SK-N-SH treated with all-trans-retinoic acid at 6 μM for 48 hours (cell line): Measurements from ENCODE around the gene KCNJ2.

ENCODE experiments used
- ATAC-seq: fragments of 200-7000 bp; cut with Tn5 transposase; 3 replicates; pipeline ENCODE4 v1.9.1; 2020; ENCODE audit warnings: mild to moderate bottlenecking, moderate library complexity
- BACH2 ChIP-seq: fragments of 250-450 bp; sonication (Bioruptor Pico); IDR thresholded peaks from 2 replicates; pipeline ENCODE4 v1.9.0; 2021; ENCODE audit warnings: mild to moderate bottlenecking, borderline replicate concordance
- CSDC2 ChIP-seq: fragments of 250-450 bp; sonication (Bioruptor Pico); IDR thresholded peaks from 2 replicates; pipeline ENCODE4 v1.5.0; 2020; ENCODE audit warnings: mild to moderate bottlenecking, moderate library complexity
- ESRRG ChIP-seq: fragments of 250-450 bp; sonication (Bioruptor Pico); IDR thresholded peaks from 2 replicates; pipeline ENCODE4 v1.6.1; 2021; ENCODE audit warnings: mild to moderate bottlenecking
- GLIS3 ChIP-seq: fragments of 250-450 bp; sonication (Bioruptor Pico); IDR thresholded peaks from 2 replicates; pipeline ENCODE4 v1.5.0; 2020; ENCODE audit warnings: mild to moderate bottlenecking, moderate library complexity
- ISL1 ChIP-seq: fragments of 250-450 bp; sonication (Bioruptor Pico); IDR thresholded peaks from 2 replicates; pipeline ENCODE4 v2.1.2; 2022; ENCODE audit warnings: mild to moderate bottlenecking, moderate library complexity
- PPARA ChIP-seq: fragments of 250-450 bp; sonication (Bioruptor Pico); IDR thresholded peaks from 2 replicates; pipeline ENCODE4 v1.5.0; 2020; ENCODE audit warnings: mild to moderate bottlenecking, borderline replicate concordance
- RARB ChIP-seq: fragments of 250-450 bp; sonication (Bioruptor Pico); IDR thresholded peaks from 2 replicates; pipeline ENCODE4 v1.8.0; 2021; ENCODE audit warnings: mild to moderate bottlenecking, moderate library complexity
- SNAI2 ChIP-seq: fragments of 250-450 bp; sonication (Bioruptor Pico); IDR thresholded peaks from 2 replicates; pipeline ENCODE4 v1.5.0; 2020; ENCODE audit warnings: mild to moderate bottlenecking, moderate library complexity
- TCF4 ChIP-seq: fragments of 250-450 bp; sonication (Bioruptor Pico); IDR thresholded peaks from 2 replicates; pipeline ENCODE4 v1.8.0; 2021; ENCODE audit warnings: mild to moderate bottlenecking, moderate library complexity, borderline replicate concordance
- ZC3H10 ChIP-seq: fragments of 250-450 bp; sonication (Bioruptor Pico); IDR thresholded peaks from 2 replicates; pipeline ENCODE4 v1.5.1; 2021; ENCODE audit warnings: mild to moderate bottlenecking, moderate library complexity
- ZFP3 ChIP-seq: fragments of 250-450 bp; sonication (Bioruptor Pico); IDR thresholded peaks from 2 replicates; pipeline ENCODE4 v1.5.0; 2020; ENCODE audit warnings: mild to moderate bottlenecking, moderate library complexity
- ZFP30 ChIP-seq: fragments of 450-650 bp; formaldehyde crosslinking; IDR thresholded peaks from 2 replicates; pipeline ENCODE4 v1.5.0; 2022; ENCODE audit warnings: mild to moderate bottlenecking, moderate library complexity
- ZNF565 ChIP-seq: fragments of 450-650 bp; formaldehyde crosslinking; conservative IDR thresholded peaks from 2 replicates; pipeline ENCODE4 v1.5.0; 2020; ENCODE audit warnings: low read depth, mild to moderate bottlenecking, moderate library complexity
- ZNF70 ChIP-seq: fragments of 450-650 bp; formaldehyde crosslinking; IDR thresholded peaks from 2 replicates; pipeline ENCODE4 v1.5.0; 2020; ENCODE audit warnings: mild to moderate bottlenecking, moderate library complexity
- TF ChIP-seq, protein P1 (sequence below): fragments of 250-450 bp; sonication (Bioruptor Pico); IDR thresholded peaks from 2 replicates; pipeline ENCODE4 v1.8.0; 2020; ENCODE audit warnings: mild to moderate bottlenecking, moderate library complexity, borderline replicate concordance
- TF ChIP-seq, protein P2 (sequence below): fragments of 250-450 bp; sonication (Bioruptor Pico); IDR thresholded peaks from 2 replicates; pipeline ENCODE4 v1.8.0; 2021; ENCODE audit warnings: low read depth, mild to moderate bottlenecking, moderate library complexity, borderline replicate concordance
- TF ChIP-seq, protein P3 (sequence below): fragments of 250-450 bp; sonication (Bioruptor Pico); IDR thresholded peaks from 2 replicates; pipeline ENCODE4 v1.5.1; 2020; ENCODE audit warnings: low read depth, mild to moderate bottlenecking, moderate library complexity
- TF ChIP-seq, protein P4 (sequence below): fragments of 250-450 bp; sonication (Bioruptor Pico); IDR thresholded peaks from 2 replicates; pipeline ENCODE4 v1.5.0; 2020; ENCODE audit warnings: mild to moderate bottlenecking, moderate library complexity
- TF ChIP-seq, protein P5 (sequence below): fragments of 250-450 bp; sonication (Bioruptor Pico); IDR thresholded peaks from 2 replicates; pipeline ENCODE4 v1.5.1; 2021; ENCODE audit warnings: mild to moderate bottlenecking, moderate library complexity

Gene KCNJ2

DNA sequence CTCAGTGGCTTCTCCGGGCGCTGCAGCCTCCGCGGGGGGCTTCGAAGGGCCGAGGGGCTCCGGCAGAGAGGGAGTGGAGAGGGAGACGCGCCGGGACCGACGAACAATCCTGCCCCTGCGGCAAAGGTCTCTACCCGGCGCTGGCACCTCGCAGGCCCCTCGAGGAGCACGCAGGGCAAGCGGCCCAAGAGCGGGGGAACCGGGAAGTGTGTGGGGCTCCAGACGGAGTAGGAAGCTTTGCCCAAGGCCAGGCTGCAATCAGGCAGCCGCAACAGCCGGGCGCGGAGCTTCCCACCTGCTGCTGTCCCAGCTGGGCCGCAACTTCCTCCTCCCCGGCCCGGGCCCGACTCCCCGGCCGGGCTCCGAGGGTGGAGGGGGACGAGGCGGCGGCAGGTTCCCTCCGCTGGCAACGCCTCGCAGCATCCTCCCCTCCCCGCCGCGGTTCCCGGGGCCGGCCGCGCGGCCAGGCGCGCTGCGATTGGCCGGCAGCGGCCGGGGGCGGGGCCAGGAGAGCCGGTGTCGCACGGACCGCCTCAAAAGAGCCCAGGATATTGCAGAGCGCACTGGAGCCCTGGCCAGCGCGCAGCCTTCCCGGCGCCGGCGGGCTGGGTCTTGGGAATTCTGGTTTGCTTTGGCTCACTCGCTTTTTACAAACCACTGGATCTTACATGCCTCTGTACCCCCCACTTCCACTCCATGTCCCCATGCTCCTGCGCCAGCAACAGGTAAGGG lies at the start of gene KCNJ2:
Gene KCNJ2 (plus strand): TSS at position 556 of the 732 bp plus-strand sequence. CDS start 5,508 bp downstream, outside the sequence.
- peak; percentile 88; the same call in 1 of the 2 replicates for TF ChIP-seq SNAI2 (CRISPR knock-in tag)
- TF ChIP-seq, protein P1, sequence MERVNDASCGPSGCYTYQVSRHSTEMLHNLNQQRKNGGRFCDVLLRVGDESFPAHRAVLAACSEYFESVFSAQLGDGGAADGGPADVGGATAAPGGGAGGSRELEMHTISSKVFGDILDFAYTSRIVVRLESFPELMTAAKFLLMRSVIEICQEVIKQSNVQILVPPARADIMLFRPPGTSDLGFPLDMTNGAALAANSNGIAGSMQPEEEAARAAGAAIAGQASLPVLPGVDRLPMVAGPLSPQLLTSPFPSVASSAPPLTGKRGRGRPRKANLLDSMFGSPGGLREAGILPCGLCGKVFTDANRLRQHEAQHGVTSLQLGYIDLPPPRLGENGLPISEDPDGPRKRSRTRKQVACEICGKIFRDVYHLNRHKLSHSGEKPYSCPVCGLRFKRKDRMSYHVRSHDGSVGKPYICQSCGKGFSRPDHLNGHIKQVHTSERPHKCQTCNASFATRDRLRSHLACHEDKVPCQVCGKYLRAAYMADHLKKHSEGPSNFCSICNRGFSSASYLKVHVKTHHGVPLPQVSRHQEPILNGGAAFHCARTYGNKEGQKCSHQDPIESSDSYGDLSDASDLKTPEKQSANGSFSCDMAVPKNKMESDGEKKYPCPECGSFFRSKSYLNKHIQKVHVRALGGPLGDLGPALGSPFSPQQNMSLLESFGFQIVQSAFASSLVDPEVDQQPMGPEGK (CRISPR knock-in tag) = peak; percentile 13; the same call in 1 of the 2 replicates
- TF ChIP-seq RARB = no peak
- peak; percentile 95 for ATAC-seq

DNA sequence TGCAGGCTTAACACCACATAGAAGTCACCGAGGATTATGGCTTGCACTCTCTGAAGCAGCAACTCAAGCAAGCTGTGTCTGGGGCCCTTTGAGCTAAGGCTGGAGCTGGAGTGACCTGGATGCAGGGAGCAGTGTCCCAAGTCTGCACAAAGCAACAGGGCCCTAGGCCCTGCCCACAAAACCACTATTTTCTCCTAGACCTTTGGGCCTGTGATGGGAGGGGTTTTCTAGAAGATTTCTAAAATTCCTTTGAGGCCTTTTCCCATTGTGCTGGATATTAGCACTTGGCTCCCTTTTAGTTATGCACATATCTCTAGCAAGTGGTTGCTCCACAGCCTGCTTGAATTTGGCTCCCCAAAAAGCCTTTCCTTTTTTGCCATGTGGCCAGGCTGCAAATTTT lies 49.8 kb upstream of the KCNJ2 start:
- TF ChIP-seq, protein P2, sequence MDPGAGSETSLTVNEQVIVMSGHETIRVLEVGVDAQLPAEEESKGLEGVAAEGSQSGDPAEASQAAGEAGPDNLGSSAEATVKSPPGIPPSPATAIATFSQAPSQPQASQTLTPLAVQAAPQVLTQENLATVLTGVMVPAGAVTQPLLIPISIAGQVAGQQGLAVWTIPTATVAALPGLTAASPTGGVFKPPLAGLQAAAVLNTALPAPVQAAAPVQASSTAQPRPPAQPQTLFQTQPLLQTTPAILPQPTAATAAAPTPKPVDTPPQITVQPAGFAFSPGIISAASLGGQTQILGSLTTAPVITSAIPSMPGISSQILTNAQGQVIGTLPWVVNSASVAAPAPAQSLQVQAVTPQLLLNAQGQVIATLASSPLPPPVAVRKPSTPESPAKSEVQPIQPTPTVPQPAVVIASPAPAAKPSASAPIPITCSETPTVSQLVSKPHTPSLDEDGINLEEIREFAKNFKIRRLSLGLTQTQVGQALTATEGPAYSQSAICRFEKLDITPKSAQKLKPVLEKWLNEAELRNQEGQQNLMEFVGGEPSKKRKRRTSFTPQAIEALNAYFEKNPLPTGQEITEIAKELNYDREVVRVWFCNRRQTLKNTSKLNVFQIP (CRISPR knock-in tag) = no peak
- TF ChIP-seq BACH2 (CRISPR knock-in tag) = no peak
- TF ChIP-seq, all 23 proteins: peak for 0
- ATAC-seq = no peak

DNA sequence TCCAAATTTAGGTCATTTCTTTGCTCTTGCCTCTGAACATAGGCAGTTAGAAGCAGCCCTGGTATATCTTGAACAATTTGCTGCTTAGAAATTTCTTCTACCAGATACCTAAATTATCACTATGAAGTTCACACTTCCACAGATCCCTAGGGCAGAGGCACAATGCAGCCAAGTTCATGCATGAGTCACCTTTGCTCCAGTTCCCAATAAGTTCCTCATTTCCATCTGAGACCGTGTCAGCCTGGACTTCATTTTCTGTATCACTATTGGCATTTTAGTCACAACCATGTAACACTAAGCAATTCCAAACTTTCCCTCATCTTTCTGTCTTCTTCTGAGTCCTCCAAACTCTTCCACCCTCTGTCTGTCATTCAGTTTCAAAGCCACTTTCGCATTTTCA lies 49.3 kb upstream of the KCNJ2 start:
- no peak for ATAC-seq
- TF ChIP-seq ZFP3 (no peak), GLIS3 (CRISPR knock-in tag) (no peak)
- TF ChIP-seq, all 23 proteins: peak for 0

DNA sequence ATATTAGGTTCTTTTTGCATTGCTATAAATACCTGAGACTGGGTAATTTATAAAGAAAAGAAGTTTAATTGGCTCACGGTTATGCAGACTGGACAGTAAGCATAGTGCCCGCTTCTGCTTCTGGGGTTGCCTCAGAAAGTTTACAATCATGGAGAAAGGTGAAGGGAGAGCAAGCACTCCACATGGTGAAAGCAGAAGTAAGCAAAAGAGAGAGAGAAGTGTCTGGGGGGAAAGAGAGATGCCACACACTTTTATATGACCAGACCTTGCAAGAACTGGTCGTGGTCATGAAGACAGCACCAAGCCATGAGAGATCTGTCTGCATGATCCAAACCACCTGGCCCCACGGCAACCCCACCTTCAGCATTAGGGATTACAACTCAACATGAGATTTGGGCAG lies 48.9 kb upstream of the KCNJ2 start:
- no peak for ATAC-seq
- TF ChIP-seq, protein P2 (CRISPR knock-in tag) = no peak
- TF ChIP-seq ISL1 (CRISPR knock-in tag) = no peak
- no peak for TF ChIP-seq SNAI2 (CRISPR knock-in tag)
- TF ChIP-seq PPARA (CRISPR knock-in tag) = no peak

DNA sequence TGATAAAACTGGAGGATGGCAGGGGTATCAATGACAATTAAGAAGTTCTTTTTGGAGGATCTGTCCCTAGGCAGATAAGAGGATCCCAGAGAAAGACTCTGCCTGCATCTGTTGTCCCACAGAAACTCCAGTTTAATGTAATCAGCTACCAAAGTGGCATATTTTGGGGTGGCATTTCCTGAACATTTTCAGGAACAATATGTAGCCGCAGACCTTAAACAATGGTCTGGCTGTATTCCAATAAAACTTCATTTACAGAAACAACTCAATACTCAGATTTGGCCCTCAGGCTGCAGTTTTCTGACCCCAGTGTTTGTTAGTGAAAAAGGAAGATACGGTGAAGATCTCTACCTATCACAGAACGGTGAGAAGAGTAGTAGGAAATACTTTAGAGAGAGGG lies 48.2 kb upstream of the KCNJ2 start:
- ATAC-seq = no peak
- no peak for TF ChIP-seq TCF4 (CRISPR knock-in tag)
- TF ChIP-seq ZFP30 (CRISPR knock-in tag) = no peak
- no peak for TF ChIP-seq CSDC2
- no peak for TF ChIP-seq ISL1 (CRISPR knock-in tag)
- TF ChIP-seq, protein P1 (CRISPR knock-in tag) = no peak
- no peak for TF ChIP-seq ZNF565 (CRISPR knock-in tag)
- TF ChIP-seq, protein P3, sequence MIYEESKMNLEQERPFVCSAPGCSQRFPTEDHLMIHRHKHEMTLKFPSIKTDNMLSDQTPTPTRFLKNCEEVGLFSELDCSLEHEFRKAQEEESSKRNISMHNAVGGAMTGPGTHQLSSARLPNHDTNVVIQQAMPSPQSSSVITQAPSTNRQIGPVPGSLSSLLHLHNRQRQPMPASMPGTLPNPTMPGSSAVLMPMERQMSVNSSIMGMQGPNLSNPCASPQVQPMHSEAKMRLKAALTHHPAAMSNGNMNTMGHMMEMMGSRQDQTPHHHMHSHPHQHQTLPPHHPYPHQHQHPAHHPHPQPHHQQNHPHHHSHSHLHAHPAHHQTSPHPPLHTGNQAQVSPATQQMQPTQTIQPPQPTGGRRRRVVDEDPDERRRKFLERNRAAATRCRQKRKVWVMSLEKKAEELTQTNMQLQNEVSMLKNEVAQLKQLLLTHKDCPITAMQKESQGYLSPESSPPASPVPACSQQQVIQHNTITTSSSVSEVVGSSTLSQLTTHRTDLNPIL (CRISPR knock-in tag) = no peak
- TF ChIP-seq, protein P2 (CRISPR knock-in tag) = no peak
- TF ChIP-seq, protein P4, sequence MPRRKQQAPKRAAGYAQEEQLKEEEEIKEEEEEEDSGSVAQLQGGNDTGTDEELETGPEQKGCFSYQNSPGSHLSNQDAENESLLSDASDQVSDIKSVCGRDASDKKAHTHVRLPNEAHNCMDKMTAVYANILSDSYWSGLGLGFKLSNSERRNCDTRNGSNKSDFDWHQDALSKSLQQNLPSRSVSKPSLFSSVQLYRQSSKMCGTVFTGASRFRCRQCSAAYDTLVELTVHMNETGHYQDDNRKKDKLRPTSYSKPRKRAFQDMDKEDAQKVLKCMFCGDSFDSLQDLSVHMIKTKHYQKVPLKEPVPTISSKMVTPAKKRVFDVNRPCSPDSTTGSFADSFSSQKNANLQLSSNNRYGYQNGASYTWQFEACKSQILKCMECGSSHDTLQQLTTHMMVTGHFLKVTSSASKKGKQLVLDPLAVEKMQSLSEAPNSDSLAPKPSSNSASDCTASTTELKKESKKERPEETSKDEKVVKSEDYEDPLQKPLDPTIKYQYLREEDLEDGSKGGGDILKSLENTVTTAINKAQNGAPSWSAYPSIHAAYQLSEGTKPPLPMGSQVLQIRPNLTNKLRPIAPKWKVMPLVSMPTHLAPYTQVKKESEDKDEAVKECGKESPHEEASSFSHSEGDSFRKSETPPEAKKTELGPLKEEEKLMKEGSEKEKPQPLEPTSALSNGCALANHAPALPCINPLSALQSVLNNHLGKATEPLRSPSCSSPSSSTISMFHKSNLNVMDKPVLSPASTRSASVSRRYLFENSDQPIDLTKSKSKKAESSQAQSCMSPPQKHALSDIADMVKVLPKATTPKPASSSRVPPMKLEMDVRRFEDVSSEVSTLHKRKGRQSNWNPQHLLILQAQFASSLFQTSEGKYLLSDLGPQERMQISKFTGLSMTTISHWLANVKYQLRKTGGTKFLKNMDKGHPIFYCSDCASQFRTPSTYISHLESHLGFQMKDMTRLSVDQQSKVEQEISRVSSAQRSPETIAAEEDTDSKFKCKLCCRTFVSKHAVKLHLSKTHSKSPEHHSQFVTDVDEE (CRISPR knock-in tag) = no peak
- TF ChIP-seq ZNF70 (CRISPR knock-in tag) = no peak
- TF ChIP-seq ZFP3 = no peak
- TF ChIP-seq, protein P5, sequence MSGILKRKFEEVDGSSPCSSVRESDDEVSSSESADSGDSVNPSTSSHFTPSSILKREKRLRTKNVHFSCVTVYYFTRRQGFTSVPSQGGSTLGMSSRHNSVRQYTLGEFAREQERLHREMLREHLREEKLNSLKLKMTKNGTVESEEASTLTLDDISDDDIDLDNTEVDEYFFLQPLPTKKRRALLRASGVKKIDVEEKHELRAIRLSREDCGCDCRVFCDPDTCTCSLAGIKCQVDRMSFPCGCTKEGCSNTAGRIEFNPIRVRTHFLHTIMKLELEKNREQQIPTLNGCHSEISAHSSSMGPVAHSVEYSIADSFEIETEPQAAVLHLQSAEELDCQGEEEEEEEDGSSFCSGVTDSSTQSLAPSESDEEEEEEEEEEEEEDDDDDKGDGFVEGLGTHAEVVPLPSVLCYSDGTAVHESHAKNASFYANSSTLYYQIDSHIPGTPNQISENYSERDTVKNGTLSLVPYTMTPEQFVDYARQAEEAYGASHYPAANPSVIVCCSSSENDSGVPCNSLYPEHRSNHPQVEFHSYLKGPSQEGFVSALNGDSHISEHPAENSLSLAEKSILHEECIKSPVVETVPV (CRISPR knock-in tag) = no peak
- no peak for TF ChIP-seq ZC3H10 (CRISPR knock-in tag)
- TF ChIP-seq ESRRG (CRISPR knock-in tag) = no peak
